ENCODE measurements around the gene PSEN1.
A peak's percentile ranks its signal among the peaks of the same experiment; 100 is the strongest.

DNA sequence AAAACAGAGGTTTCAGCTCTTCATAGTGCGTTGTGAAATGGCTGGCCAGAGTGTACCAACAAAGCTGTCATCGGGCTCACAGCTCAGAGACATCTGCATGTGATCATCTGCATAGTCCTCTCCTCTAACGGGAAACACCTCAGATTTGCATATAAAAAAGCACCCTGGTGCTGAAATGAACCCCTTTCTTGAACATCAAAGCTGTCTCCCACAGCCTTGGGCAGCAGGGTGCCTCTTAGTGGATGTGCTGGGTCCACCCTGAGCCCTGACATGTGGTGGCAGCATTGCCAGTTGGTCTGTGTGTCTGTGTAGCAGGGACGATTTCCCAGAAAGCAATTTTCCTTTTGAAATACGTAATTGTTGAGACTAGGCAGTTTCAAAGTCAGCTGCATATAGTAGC is 86.7 kb downstream of the PSEN1 start:
- TF ChIP-seq, protein P1, sequence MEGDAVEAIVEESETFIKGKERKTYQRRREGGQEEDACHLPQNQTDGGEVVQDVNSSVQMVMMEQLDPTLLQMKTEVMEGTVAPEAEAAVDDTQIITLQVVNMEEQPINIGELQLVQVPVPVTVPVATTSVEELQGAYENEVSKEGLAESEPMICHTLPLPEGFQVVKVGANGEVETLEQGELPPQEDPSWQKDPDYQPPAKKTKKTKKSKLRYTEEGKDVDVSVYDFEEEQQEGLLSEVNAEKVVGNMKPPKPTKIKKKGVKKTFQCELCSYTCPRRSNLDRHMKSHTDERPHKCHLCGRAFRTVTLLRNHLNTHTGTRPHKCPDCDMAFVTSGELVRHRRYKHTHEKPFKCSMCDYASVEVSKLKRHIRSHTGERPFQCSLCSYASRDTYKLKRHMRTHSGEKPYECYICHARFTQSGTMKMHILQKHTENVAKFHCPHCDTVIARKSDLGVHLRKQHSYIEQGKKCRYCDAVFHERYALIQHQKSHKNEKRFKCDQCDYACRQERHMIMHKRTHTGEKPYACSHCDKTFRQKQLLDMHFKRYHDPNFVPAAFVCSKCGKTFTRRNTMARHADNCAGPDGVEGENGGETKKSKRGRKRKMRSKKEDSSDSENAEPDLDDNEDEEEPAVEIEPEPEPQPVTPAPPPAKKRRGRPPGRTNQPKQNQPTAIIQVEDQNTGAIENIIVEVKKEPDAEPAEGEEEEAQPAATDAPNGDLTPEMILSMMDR (IDR thresholded peaks at IDR 0.05 in 8 of 11, conservative IDR thresholded peaks at IDR 0.05 in 3 of 11), result no peak
- TF ChIP-seq POLR2A (IDR thresholded peaks at IDR 0.05) (no peak), POLR2AphosphoS5 (IDR thresholded peaks at IDR 0.05) (peak in 1 of 3 donors; percentile 15)
